NCI-H2196 treated with DMSO at 0.1 percent for 48 hours (cell line): ENCODE measurements around the gene RBPMS2.

Source experiments
- DNase-seq: peaks from one replicate; lab custom pipeline; 2025; ENCODE audit not compliant: unreplicated experiment; lab: John Stamatoyannopoulos, UW

Gene RBPMS2

GRCh38 chr15:64783796-64784195 is 8.4 kb upstream of the RBPMS2 start:
- no peak for DNase-seq

GRCh38 chr15:64782751-64783150 is 7.4 kb upstream of the RBPMS2 start:
- DNase-seq: no peak

- no peak for DNase-seq
Measured at GRCh38 chr15:64781299-64781698, 5.9 kb upstream of the RBPMS2 start.

GRCh38 chr15:64780600-64781156 is 5.3 kb upstream of the RBPMS2 start:
- no peak for DNase-seq

- no peak for DNase-seq
Measured at GRCh38 chr15:64779630-64780029, 4.2 kb upstream of the RBPMS2 start.

- DNase-seq: no peak
Measured at GRCh38 chr15:64779024-64779423, 3.6 kb upstream of the RBPMS2 start.

- DNase-seq: no peak
Measured at GRCh38 chr15:64776402-64776786, 1.0 kb upstream of the RBPMS2 start.

GRCh38 chr15:64774629-64775493 is 528 bp downstream of the RBPMS2 start:
- no peak for DNase-seq

- no peak for DNase-seq
Measured at GRCh38 chr15:64774037-64774628, 1.3 kb downstream of the RBPMS2 start.

GRCh38 chr15:64773606-64774005 is 1.8 kb downstream of the RBPMS2 start:
- DNase-seq: no peak

- DNase-seq: no peak
Measured at GRCh38 chr15:64772964-64773363, 2.4 kb downstream of the RBPMS2 start.

- no peak for DNase-seq
Measured at GRCh38 chr15:64772488-64772887, 2.9 kb downstream of the RBPMS2 start.

- DNase-seq: no peak
Measured at GRCh38 chr15:64770626-64771025, 4.8 kb downstream of the RBPMS2 start.

- DNase-seq: no peak
Measured at GRCh38 chr15:64767203-64767602, 8.2 kb downstream of the RBPMS2 start.

- no peak for DNase-seq
Measured at GRCh38 chr15:64766058-64766457, 9.3 kb downstream of the RBPMS2 start.

GRCh38 chr15:64763874-64764273 is 11.5 kb downstream of the RBPMS2 start:
- DNase-seq: no peak

- no peak for DNase-seq
Measured at GRCh38 chr15:64763462-64763861, 11.9 kb downstream of the RBPMS2 start.

GRCh38 chr15:64763021-64763420 is 12.4 kb downstream of the RBPMS2 start:
- DNase-seq: no peak

- DNase-seq: no peak
Measured at GRCh38 chr15:64762546-64762945, 12.8 kb downstream of the RBPMS2 start.

GRCh38 chr15:64761156-64761555 is 14.2 kb downstream of the RBPMS2 start:
- DNase-seq: no peak

GRCh38 chr15:64760056-64760455 is 15.3 kb downstream of the RBPMS2 start:
- no peak for DNase-seq

- no peak for DNase-seq
Measured at GRCh38 chr15:64755427-64755940, 19.9 kb downstream of the RBPMS2 start.
